GM12878 (cell line): ENCODE results near the gene GUCA2B. TPM values are rescaled to one million over a fixed set of nuclear protein-coding genes. Genes with fewer than 3 reads are reported as not detected.

Experiments
- ATAC-seq: fragments of 200-7000 bp; cut with Tn5 transposase; 3 replicates; pipeline ENCODE4 v1.9.1; 2020; ENCODE audit warnings: mild to moderate bottlenecking, moderate library complexity
- BruUV-seq: library from RNA; stranded (reverse); fragments of 400-500 nt; replicated peaks from 2 replicates; lab custom pipeline; 2021; lab: Mats Ljungman, UMichigan
- CTCF ChIA-PET: fragments of 300-600 bp; sonication (Branson Sonifier 250); formaldehyde crosslinking; extraction: SDS; loops from one replicate; lab custom pipeline; 2021; ENCODE audit warnings: inconsistent platforms; lab: Yijun Ruan, JAX
- POLR2A ChIA-PET: fragments of 350-600 bp; formaldehyde crosslinking; extraction: SDS; loops from one replicate; lab custom pipeline; 2021; ENCODE audit warnings: inconsistent platforms; lab: Charles Lee
- RAD21 ChIA-PET: fragments of 300-600 bp; sonication (Branson Sonifier 250); formaldehyde crosslinking; loops from one replicate; lab custom pipeline; 2023; ENCODE audit warnings: antibody characterized with exemption; ENCODE audit not compliant: unreplicated experiment; lab: Charles Lee
- SMC1A ChIA-PET: fragments of 300-600 bp; sonication (Branson Sonifier 250); formaldehyde crosslinking; loops from one replicate; lab custom pipeline; 2023; ENCODE audit not compliant: unreplicated experiment, uncharacterized antibody; lab: Charles Lee
- DNase-seq: peaks from one replicate; pipeline ENCODE4 v3.0.0-alpha.2; 2011; ENCODE audit warnings: low read depth, low spot score
- FAIRE-seq: peaks from 3 replicates; lab custom pipeline; 2011; peaks lifted over from hg19 to GRCh38; lab: Jason Lieb, UNC
- H2AFZ ChIP-seq: 2 replicates; pipeline ENCODE4 v1.6.0; 2011; ENCODE audit warnings: low read depth, low read length, control low read depth; ENCODE audit not compliant: control insufficient read depth
- H3K27ac ChIP-seq: 2 replicates; pipeline ENCODE4 v1.5.1; 2011; ENCODE audit warnings: control low read depth; ENCODE audit not compliant: control insufficient read depth, insufficient read depth
- H3K27me3 ChIP-seq, 2 experiments: replicated peaks in 1 of 2; 2 replicates each; pipeline versions ENCODE4 v1.6.0 to v1.6.1; 2011; ENCODE audit warnings: low read length in 1 of 2; ENCODE audit not compliant: control insufficient read depth in 2 of 2, insufficient read depth in 2 of 2
- H3K36me3 ChIP-seq, 2 experiments: 2 replicates each; pipeline ENCODE4 v1.5.1; 2011; ENCODE audit warnings: low read length in 1 of 2; ENCODE audit not compliant: control insufficient read depth in 2 of 2, insufficient read depth in 2 of 2
- H3K4me1 ChIP-seq: 2 replicates; pipeline ENCODE4 v1.6.1; 2011; ENCODE audit warnings: mild to moderate bottlenecking, low read length, moderate library complexity, mixed read lengths; ENCODE audit not compliant: control insufficient read depth, insufficient read depth
- H3K4me2 ChIP-seq: 2 replicates; pipeline ENCODE4 v1.6.0; 2011; ENCODE audit warnings: control low read depth; ENCODE audit not compliant: control insufficient read depth, insufficient read depth
- H3K4me3 ChIP-seq: fragments of 200-600 bp; sonication (generic); 2 replicates; pipeline ENCODE4 v1.5.1; 2016
- H3K79me2 ChIP-seq: 2 replicates; pipeline ENCODE4 v1.6.0; 2011; ENCODE audit warnings: low read length; ENCODE audit not compliant: control insufficient read depth, insufficient read depth
- H3K9ac ChIP-seq: 2 replicates; pipeline ENCODE4 v1.8.0; 2011; ENCODE audit warnings: low read length, control low read depth, mixed read lengths; ENCODE audit not compliant: control insufficient read depth, insufficient read depth
- H3K9me3 ChIP-seq: replicated peaks from 3 replicates; pipeline ENCODE4 v1.5.1; 2011; ENCODE audit warnings: mild to moderate bottlenecking, low read length; ENCODE audit not compliant: control insufficient read depth, insufficient read depth
- H4K20me1 ChIP-seq: 2 replicates; pipeline ENCODE4 v1.6.0; 2011; ENCODE audit not compliant: control insufficient read depth, insufficient read depth
- ATF2 ChIP-seq: IDR thresholded peaks from 2 replicates; pipeline ENCODE4 v1.6.1; 2012; ENCODE audit warnings: low read length, inconsistent platforms
- CHD2 ChIP-seq: IDR thresholded peaks from 2 replicates; pipeline ENCODE4 v1.6.1; 2011; ENCODE audit warnings: low read depth, low read length, improper control_type of control experiment, borderline replicate concordance
- HDAC2 ChIP-seq: fragments of 200-600 bp; sonication (generic); IDR thresholded peaks from 2 replicates; pipeline ENCODE4 v1.6.1; 2017
- NKRF ChIP-seq: fragments of 450-650 bp; conservative IDR thresholded peaks from 2 replicates; pipeline ENCODE4 v1.6.1; 2017; ENCODE audit warnings: mild to moderate bottlenecking, moderate library complexity
- RAD21 ChIP-seq: IDR thresholded peaks from 2 replicates; pipeline ENCODE4 v1.6.1; 2011; ENCODE audit warnings: mild to moderate bottlenecking, low read depth, low read length, moderate library complexity; ENCODE audit not compliant: insufficient read depth
- ZBTB40 ChIP-seq: fragments of 450-650 bp; IDR thresholded peaks from 2 replicates; pipeline ENCODE4 v1.6.1; 2016; ENCODE audit warnings: mild to moderate bottlenecking, moderate library complexity, borderline replicate concordance
- WGBS: methylation state at CpG from one replicate; pipeline ENCODE4 v1.1.6; 2016; ENCODE audit warnings: low lambda C conversion rate; ENCODE audit not compliant: insufficient replicate concordance, insufficient coverage; ENCODE audit errors: missing lambda C conversion rate; 5-methylcytosine and 5-hydroxymethylcytosine counted together
- in situ Hi-C: fragments of 300-500 bp; cut with MboI; formaldehyde crosslinking; loops from 9 replicates; pipeline ENCODE4 v1.14.3; 2018; ENCODE audit warnings: mixed read lengths
- intact Hi-C: fragments of 100-400 bp; cut with micrococcal nuclease; formaldehyde crosslinking; loops from one replicate; pipeline ENCODE4 v1.14.2; 2022; ENCODE audit not compliant: unreplicated experiment
- polyA plus RNA-seq, 11 experiments: library from polyadenylated mRNA; depleted of rRNA in 4 of 11; unstranded in 6 of 11; stranded (reverse) in 5 of 11; fragments of >200 nt; fragmentation: Nextera tagmentation in 4 of 11; fragmentation: Illumina TruSeq in 1 of 11; extraction: Ambion mirVana in 4 of 11; extraction: Trizol in 1 of 11; gene quantifications; 1 replicate in 1 of 11; 2 replicates in 10 of 11; pipeline versions ENCODE4 v1.2.1 to v1.2.3, GENCODE V29; 2011 to 2016; ENCODE audit warnings: inconsistent platforms in 2 of 11, missing spikeins in 2 of 11, low read depth in 1 of 11
- total RNA-seq, 4 experiments: library from RNA; depleted of rRNA in 3 of 4; stranded (reverse); fragments of >200 nt in 3 of 4; fragmentation: Illumina TruSeq in 1 of 4; extraction: Trizol in 1 of 4; gene quantifications; 2 replicates each; pipeline versions ENCODE4 v1.2.1 to v1.2.3, GENCODE V29; 2013 to 2021

The GUCA2B gene
- total and polyA plus RNA-seq, 10 of the 15 experiments (the other 5 are each of a cell fraction or from before 2014, with no cell fraction given) = not detected

GRCh38 chr1:42133390-42133789, 19.8 kb upstream of the GUCA2B start:
- no peak overlapping the region for H3K4me3 ChIP-seq
- no peak overlapping the region for H3K27ac ChIP-seq
- POLR2A ChIA-PET = no interaction called here
- no peaks in the 10 kb centered on the region; a peak in 1 of 4 replicates for H3K27me3 ChIP-seq
- in situ Hi-C loops (no loop called here), intact Hi-C loops (no loop called here)
- no TSS peak for BruUV-seq
- RAD21 ChIA-PET = no interaction called here
- CTCF ChIA-PET = interaction anchor here (2.2 kb wide), 1 partner anchor 15 kb away, joined by 8 read pairs; no protein-coding TSS in a partner anchor
- no peak for ATAC-seq
- H3K36me3 ChIP-seq = no peaks in the 10 kb centered on the region
- DNase-seq = no peak
- no peak overlapping the region for H2AFZ ChIP-seq
- TF ChIP-seq HDAC2 (no peak), ATF2 (no peak), RAD21 (no peak), CHD2 (no peak)
- no peaks in the 10 kb centered on the region for H3K4me1 ChIP-seq
- WGBS = 54% methylated on average over 5 of the region's 5 CpGs
- no peaks in the 10 kb centered on the region for H4K20me1 ChIP-seq
- H3K9ac ChIP-seq = no peak overlapping the region
- H3K9me3 ChIP-seq = no peaks in the 10 kb centered on the region
- SMC1A ChIA-PET = no interaction called here
- no peak for FAIRE-seq
- no peak overlapping the region for H3K4me2 ChIP-seq
- H3K79me2 ChIP-seq = no peaks in the 10 kb centered on the region

GRCh38 chr1:42133809-42134526, 19.2 kb upstream of the GUCA2B start:
- in situ Hi-C loops = no loop called here

More at GRCh38 chr1:42133809-42134526, 19.2 kb upstream of the GUCA2B start:
- ChIA-PET RAD21 (no interaction called here), SMC1A (no interaction called here), POLR2A (no interaction called here), CTCF (interaction anchor here (2.2 kb wide), 1 partner anchor 14 kb away, joined by 8 read pairs; no protein-coding TSS in a partner anchor)
- BruUV-seq = no TSS peak
- no peaks in the 10 kb centered on the region; a peak in 1 of 4 replicates for H3K27me3 ChIP-seq
- H3K4me1 ChIP-seq = no peaks in the 10 kb centered on the region
- no peaks in the 10 kb centered on the region for H3K36me3 ChIP-seq
- H3K27ac ChIP-seq = no peak overlapping the region
- DNase-seq (no peak), FAIRE-seq (no peak), ATAC-seq (no peak)
- intact Hi-C loops = no loop called here
- no peak overlapping the region for H3K4me3 ChIP-seq
- WGBS = 23% methylated on average over 10 of the region's 10 CpGs
- H3K9me3 ChIP-seq = no peaks in the 10 kb centered on the region
- no peaks in the 10 kb centered on the region for H4K20me1 ChIP-seq
- TF ChIP-seq ZBTB40 = peak; percentile 57; the same call in 1 of the 2 replicates
- TF ChIP-seq NKRF = no peak
- no peak overlapping the region for H3K9ac ChIP-seq
- H3K79me2 ChIP-seq = no peaks in the 10 kb centered on the region
- no peak overlapping the region for H3K4me2 ChIP-seq
- H2AFZ ChIP-seq = no peak overlapping the region
